ENCODE results near the gene ADAMTS18.
"Not testable (repeated sequence)": the region's sequence is repeated elsewhere in the genome, so short reads cannot be mapped to it uniquely, and the experiment has no call there.

The ADAMTS18 gene

GRCh38 chr16:77275303-77275702 lies 159.5 kb downstream of the ADAMTS18 start:
- not testable (repeated sequence) for DNase-seq

- DNase-seq = no peak
Measured at GRCh38 chr16:77273815-77274214, 161.0 kb downstream of the ADAMTS18 start.

- no peak for DNase-seq
Measured at GRCh38 chr16:77271532-77272426, 163.1 kb downstream of the ADAMTS18 start.

- DNase-seq = not testable (repeated sequence)
Measured at GRCh38 chr16:77266185-77266584, 168.6 kb downstream of the ADAMTS18 start.

GRCh38 chr16:77262971-77263370 lies 171.9 kb downstream of the ADAMTS18 start:
- no peak for DNase-seq

- DNase-seq = no peak
Measured at GRCh38 chr16:77250400-77250799, 184.4 kb downstream of the ADAMTS18 start.

GRCh38 chr16:77246150-77246549 lies 188.7 kb downstream of the ADAMTS18 start:
- DNase-seq = no peak

GRCh38 chr16:77242471-77242870 lies 192.4 kb downstream of the ADAMTS18 start:
- not testable (repeated sequence) for DNase-seq

GRCh38 chr16:77238593-77238992 lies 196.2 kb downstream of the ADAMTS18 start:
- no peak for DNase-seq

GRCh38 chr16:77236063-77236511 lies 198.7 kb downstream of the ADAMTS18 start:
- DNase-seq = peak; percentile 75

- no peak for DNase-seq
Measured at GRCh38 chr16:77234611-77235010, 200.2 kb downstream of the ADAMTS18 start.

GRCh38 chr16:77233799-77234519 lies 200.9 kb downstream of the ADAMTS18 start:
- no peak for DNase-seq

Data from 8988T (cell line).